Spleen (tissue), 11 donors: ENCODE data around the gene SUCO. TPM values are rescaled to one million over a fixed set of nuclear protein-coding genes. Genes with fewer than 3 reads are reported as not detected.

ENCODE experiments used
- DNase-seq: peaks from one replicate; pipeline ENCODE4 v3.0.0-alpha.2; 2020
- H3K27ac ChIP-seq, 8 donors: fragments of 200-600 bp; sonication (generic) in 7 of 8; 1 replicate in 4 of 8; 2 replicates in 4 of 8; pipeline versions ENCODE4 v1.5.0 to v1.8.0; 2016 to 2021; ENCODE audit warnings: inconsistent platforms in 4 of 8, mild to moderate bottlenecking in 4 of 8, moderate library complexity in 1 of 8
- H3K27me3 ChIP-seq, 7 donors: fragments of 200-600 bp; sonication (generic) in 6 of 7; replicated peaks in 1 of 7; 1 replicate in 4 of 7; 2 replicates in 3 of 7; pipeline versions ENCODE4 v1.5.0 to v1.8.0; 2016 to 2021; ENCODE audit warnings: inconsistent platforms in 3 of 7, mild to moderate bottlenecking in 1 of 7
- H3K36me3 ChIP-seq, 6 donors: fragments of 200-600 bp; sonication (generic) in 5 of 6; 1 replicate in 4 of 6; 2 replicates in 2 of 6; pipeline versions ENCODE4 v1.5.0 to v1.8.0; 2016 to 2021; ENCODE audit warnings: inconsistent platforms in 2 of 6
- H3K4me1 ChIP-seq, 6 donors: fragments of 200-600 bp; sonication (generic) in 5 of 6; 1 replicate in 3 of 6; 2 replicates in 3 of 6; pipeline versions ENCODE4 v1.5.0 to v1.8.0; 2016 to 2021; ENCODE audit warnings: inconsistent platforms in 3 of 6
- H3K4me3 ChIP-seq, 8 donors: fragments of 200-600 bp; sonication (generic) in 7 of 8; 1 replicate in 4 of 8; 2 replicates in 4 of 8; pipeline versions ENCODE4 v1.5.0 to v1.8.0; 2016 to 2021; ENCODE audit warnings: inconsistent platforms in 4 of 8, mild to moderate bottlenecking in 4 of 8, moderate library complexity in 2 of 8
- H3K9me3 ChIP-seq, 8 donors: fragments of 200-600 bp; sonication (generic) in 7 of 8; 1 replicate in 4 of 8; 2 replicates in 4 of 8; pipeline versions ENCODE4 v1.5.0 to v1.8.0; 2016 to 2021; ENCODE audit warnings: inconsistent platforms in 4 of 8
- POLR2A ChIP-seq, 3 donors: fragments of 450-650 bp; IDR thresholded peaks; one replicate each; pipeline ENCODE4 v1.5.1; 2017; ENCODE audit warnings: antibody characterized with exemption in 3 of 3, mild to moderate bottlenecking in 1 of 3
- POLR2AphosphoS5 ChIP-seq, 3 donors: sonication (generic); formaldehyde crosslinking; IDR thresholded peaks; one replicate each; pipeline ENCODE4 v1.5.1; 2017; ENCODE audit warnings: antibody characterized with exemption in 3 of 3
- WGBS, 5 donors: extraction: QIAGEN DNeasy Blood & Tissue Kit in 3 of 5; methylation state at CpG; one replicate each; pipeline versions ENCODE4 v1.1.5 to v1.1.7; 2013 to 2018; 5-methylcytosine and 5-hydroxymethylcytosine counted together
- intact Hi-C: fragments of 100-400 bp; cut with DNase I; formaldehyde crosslinking; loops from one replicate; pipeline ENCODE4 v1.15.0; 2023; ENCODE audit warnings: low total_unique reads
- polyA plus RNA-seq, 3 donors: library from polyadenylated mRNA; stranded (reverse); fragments of 200-250 nt; gene quantifications; one replicate each; pipeline ENCODE4 v1.2.1, GENCODE V29; 2013
- total RNA-seq, 7 donors: library from RNA; depleted of rRNA in 3 of 7; stranded (reverse); fragments of >200 nt in 3 of 7; fragmentation: NEBNext Ultra II Directional in 4 of 7; extraction: Animal tissue kit (Norgen Biotek cat#: 25700) in 4 of 7; gene quantifications; one replicate each; pipeline versions ENCODE4 v1.1.0 to v1.2.1, GENCODE V29; 2016 to 2021
- TF ChIP-seq, protein P1 (sequence below), 11 experiments: fragments of 200-600 bp in 7 of 11; fragments of 450-650 bp in 4 of 11; sonication (generic) in 4 of 11; IDR thresholded peaks in 8 of 11; conservative IDR thresholded peaks in 3 of 11; 1 replicate in 7 of 11; 2 replicates in 4 of 11; pipeline versions ENCODE4 v1.4.0 to v1.8.0; 2016 to 2021; ENCODE audit warnings: antibody characterized with exemption in 11 of 11, inconsistent platforms in 4 of 11, mild to moderate bottlenecking in 1 of 11
- donor health status: healthy with polysubstance abuse.
- donor health status: DM: no; HTN: no; CAD: no; lungs with moderate emphysema.
- donor health status: DM: no; HTN: no; CAD: no.
- donor health status: Bipolar disorder and iron deficiency.
- donor health status: healthy.
- donor health status: DM: no; HTN: no; CAD: no.
- donor health status: DM: yes; HTN: yes; CAD: no.

SUCO gene
- total and polyA plus RNA-seq, 10 donors, result 7.9 to 59.5 (median 39.5) TPM

DNA sequence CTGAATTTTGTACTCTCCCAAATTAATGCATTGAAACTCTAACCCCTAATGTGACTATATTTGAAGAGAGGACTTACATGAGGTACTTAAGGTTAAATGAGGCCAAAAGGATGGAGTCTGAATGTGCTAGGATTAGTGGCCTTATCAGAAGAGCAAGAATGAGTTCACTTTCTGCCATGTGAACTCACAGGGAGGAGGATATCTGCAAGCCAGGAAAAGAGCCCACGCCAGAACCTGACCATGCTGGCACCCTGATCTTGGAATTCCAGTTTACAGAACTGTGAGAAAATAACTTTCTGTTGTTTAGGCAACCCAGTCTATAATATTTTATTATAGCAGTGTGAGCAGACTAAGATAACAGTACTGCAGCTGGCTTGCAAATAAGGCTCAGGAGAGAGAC lies 113.7 kb downstream of the SUCO start:
- Histone ChIP-seq H3K4me1 (peaks cover 4 to 33% (median 10%) of the 10 kb centered on the region in 6 donors), H3K27ac (peak overlapping the region in 3 of 8 donors; percentile 30 to 45 (median 33)), H3K36me3 (no peaks in the 10 kb centered on the region), H3K4me3 (no peak overlapping the region), H3K27me3 (no peaks in the 10 kb centered on the region), H3K9me3 (no peaks in the 10 kb centered on the region)
- intact Hi-C loops, result no loop called here
- TF ChIP-seq POLR2AphosphoS5 (IDR thresholded peaks at IDR 0.05) (no peak), POLR2A (IDR thresholded peaks at IDR 0.05) (no peak)
- TF ChIP-seq, protein P1, sequence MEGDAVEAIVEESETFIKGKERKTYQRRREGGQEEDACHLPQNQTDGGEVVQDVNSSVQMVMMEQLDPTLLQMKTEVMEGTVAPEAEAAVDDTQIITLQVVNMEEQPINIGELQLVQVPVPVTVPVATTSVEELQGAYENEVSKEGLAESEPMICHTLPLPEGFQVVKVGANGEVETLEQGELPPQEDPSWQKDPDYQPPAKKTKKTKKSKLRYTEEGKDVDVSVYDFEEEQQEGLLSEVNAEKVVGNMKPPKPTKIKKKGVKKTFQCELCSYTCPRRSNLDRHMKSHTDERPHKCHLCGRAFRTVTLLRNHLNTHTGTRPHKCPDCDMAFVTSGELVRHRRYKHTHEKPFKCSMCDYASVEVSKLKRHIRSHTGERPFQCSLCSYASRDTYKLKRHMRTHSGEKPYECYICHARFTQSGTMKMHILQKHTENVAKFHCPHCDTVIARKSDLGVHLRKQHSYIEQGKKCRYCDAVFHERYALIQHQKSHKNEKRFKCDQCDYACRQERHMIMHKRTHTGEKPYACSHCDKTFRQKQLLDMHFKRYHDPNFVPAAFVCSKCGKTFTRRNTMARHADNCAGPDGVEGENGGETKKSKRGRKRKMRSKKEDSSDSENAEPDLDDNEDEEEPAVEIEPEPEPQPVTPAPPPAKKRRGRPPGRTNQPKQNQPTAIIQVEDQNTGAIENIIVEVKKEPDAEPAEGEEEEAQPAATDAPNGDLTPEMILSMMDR (IDR thresholded peaks at IDR 0.05 in 8 of 11, conservative IDR thresholded peaks at IDR 0.05 in 3 of 11), result no peak
- no peak for DNase-seq
- 81 to 97% (median 94%) methylated on average over 1 of the region's 1 CpG for WGBS, 5 donors

DNA sequence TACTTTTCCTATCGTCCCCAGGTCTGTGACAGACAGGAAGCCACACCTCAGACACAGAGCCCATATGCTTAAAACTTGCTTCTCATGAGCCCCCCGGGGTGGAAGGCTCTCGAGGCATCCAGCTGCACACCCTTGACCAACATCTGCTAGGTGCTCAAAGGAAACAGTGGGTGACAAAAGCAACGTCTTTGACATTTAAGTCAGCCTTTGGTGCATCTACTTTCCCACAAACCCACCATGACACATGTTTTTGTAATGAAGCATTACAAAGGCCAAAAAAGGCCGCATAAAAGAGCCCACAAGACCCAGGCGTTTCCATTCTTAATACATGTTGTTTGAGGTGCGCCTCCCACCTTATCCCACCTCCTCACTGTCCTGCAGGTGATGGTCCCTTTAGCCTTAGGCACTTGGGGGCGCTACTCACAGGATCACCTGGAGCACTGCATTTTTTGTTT lies 114.2 kb downstream of the SUCO start:
- H3K4me1 ChIP-seq, result peaks cover 4 to 33% (median 10%) of the 10 kb centered on the region in 6 donors
- no peak overlapping the region for H3K4me3 ChIP-seq
- TF ChIP-seq, protein P1 (IDR thresholded peaks at IDR 0.05 in 8 of 11, conservative IDR thresholded peaks at IDR 0.05 in 3 of 11), result no peak
- TF ChIP-seq POLR2A (IDR thresholded peaks at IDR 0.05) (no peak), POLR2AphosphoS5 (IDR thresholded peaks at IDR 0.05) (no peak)
- intact Hi-C loops, result no loop called here
- H3K9me3 ChIP-seq, result no peaks in the 10 kb centered on the region
- H3K27me3 ChIP-seq, result no peaks in the 10 kb centered on the region
- WGBS, 5 donors, result 33 to 53% (median 43%) methylated on average over 8 of the region's 8 CpGs
- no peak for DNase-seq
- H3K36me3 ChIP-seq, result no peaks in the 10 kb centered on the region
- H3K27ac ChIP-seq, result peak overlapping the region in 4 of 8 donors; percentile 9 to 45 (median 32)

DNA sequence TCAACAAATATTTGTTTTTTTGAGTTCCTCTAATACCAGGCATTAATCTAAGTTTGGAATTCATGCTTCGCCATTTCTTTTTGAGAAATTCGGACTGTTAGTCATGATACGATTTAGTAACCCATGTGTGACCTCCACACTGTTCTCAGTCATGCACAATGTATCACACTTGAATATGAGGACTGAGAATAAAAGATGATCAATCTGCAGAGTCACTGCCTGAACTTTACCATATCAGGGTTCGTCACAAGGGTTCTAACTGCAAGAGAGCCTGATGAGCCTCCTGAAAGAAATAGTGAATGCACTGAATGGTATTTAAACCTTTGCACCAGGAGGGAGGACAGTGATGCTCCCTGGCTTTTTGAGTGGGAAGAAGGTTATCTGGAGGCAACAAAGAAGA lies 115.0 kb downstream of the SUCO start:
- no peaks in the 10 kb centered on the region for H3K36me3 ChIP-seq
- 88 to 92% (median 90%) methylated on average over 4 of the region's 4 CpGs for WGBS, 5 donors
- H3K9me3 ChIP-seq, result no peaks in the 10 kb centered on the region
- no peak for TF ChIP-seq POLR2A (IDR thresholded peaks at IDR 0.05)
- no peak for TF ChIP-seq POLR2AphosphoS5 (IDR thresholded peaks at IDR 0.05)
- TF ChIP-seq, protein P1 (IDR thresholded peaks at IDR 0.05 in 8 of 11, conservative IDR thresholded peaks at IDR 0.05 in 3 of 11), result no peak
- H3K4me1 ChIP-seq, result peaks cover 4 to 30% (median 8%) of the 10 kb centered on the region in 6 donors
- H3K27ac ChIP-seq, result no peak overlapping the region
- intact Hi-C loops, result no loop called here
- H3K4me3 ChIP-seq, result no peak overlapping the region
- H3K27me3 ChIP-seq, result no peaks in the 10 kb centered on the region
- DNase-seq, result no peak

DNA sequence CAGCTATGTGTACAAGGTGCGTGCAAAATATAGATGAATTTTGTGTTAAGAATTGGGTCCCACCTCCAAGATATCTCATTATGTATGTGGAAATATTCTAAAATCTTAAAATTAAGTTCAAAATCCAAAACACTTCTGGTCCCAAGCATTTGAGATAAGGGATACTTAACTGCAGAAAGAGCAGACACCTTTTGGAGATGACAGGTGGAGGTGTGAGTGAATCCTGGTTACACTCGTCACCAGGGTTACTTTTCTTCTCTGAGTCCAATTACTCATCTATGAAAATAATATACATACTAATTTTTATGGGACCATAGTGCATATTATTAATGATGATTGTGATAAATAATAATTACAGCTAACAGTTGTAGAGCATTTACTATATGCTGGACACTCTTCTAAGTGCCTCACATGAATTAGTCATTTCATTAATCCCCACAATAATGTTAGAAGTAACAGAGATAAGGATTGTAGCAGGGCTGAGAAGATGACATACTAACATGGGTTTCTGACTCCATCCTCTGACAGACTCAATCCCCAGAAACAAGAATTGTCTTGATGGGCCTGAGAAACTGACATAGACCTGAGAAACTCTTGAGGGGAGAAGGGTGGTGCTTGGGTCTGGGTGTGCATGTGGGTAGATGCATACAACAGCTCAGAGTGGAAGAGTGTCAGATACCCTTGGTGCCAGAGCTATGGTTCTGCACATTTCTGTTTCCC lies 117.7 kb downstream of the SUCO start:
- H3K9me3 ChIP-seq, result no peaks in the 10 kb centered on the region
- H3K27me3 ChIP-seq, result no peaks in the 10 kb centered on the region
- H3K4me1 ChIP-seq, result peaks cover 0 to 16% (median 0%) of the 10 kb centered on the region in 6 donors
- intact Hi-C loops, result no loop called here
- DNase-seq, result no peak
- 90 to 99% (median 93%) methylated on average over 2 of the region's 2 CpGs for WGBS, 5 donors
- H3K36me3 ChIP-seq, result no peaks in the 10 kb centered on the region
- TF ChIP-seq POLR2AphosphoS5 (IDR thresholded peaks at IDR 0.05) (no peak), POLR2A (IDR thresholded peaks at IDR 0.05) (no peak)
- TF ChIP-seq, protein P1 (IDR thresholded peaks at IDR 0.05 in 8 of 11, conservative IDR thresholded peaks at IDR 0.05 in 3 of 11), result no peak
- H3K4me3 ChIP-seq, result no peak overlapping the region
- H3K27ac ChIP-seq, result no peak overlapping the region
